ES-I3 (cell line): ENCODE data around the gene MSANTD3.

Source experiments
- H3K36me3 ChIP-seq: 2 replicates; pipeline ENCODE4 v1.6.1; 2013; ENCODE audit warnings: mild to moderate bottlenecking, low read length, control low read depth, moderate library complexity; ENCODE audit not compliant: insufficient read depth
- H3K4me1 ChIP-seq: 2 replicates; pipeline ENCODE4 v1.6.1; 2013; ENCODE audit warnings: mild to moderate bottlenecking, control low read depth, low read length; ENCODE audit not compliant: insufficient read depth
- H3K9ac ChIP-seq: 2 replicates; pipeline ENCODE4 v1.6.1; 2013; ENCODE audit warnings: low read depth, mild to moderate bottlenecking, low read length, moderate library complexity
- H3K9me3 ChIP-seq: 2 replicates; pipeline ENCODE4 v1.6.1; 2013; ENCODE audit warnings: mild to moderate bottlenecking, low read length, moderate library complexity; ENCODE audit not compliant: control insufficient read depth, insufficient read depth

The MSANTD3 gene

DNA sequence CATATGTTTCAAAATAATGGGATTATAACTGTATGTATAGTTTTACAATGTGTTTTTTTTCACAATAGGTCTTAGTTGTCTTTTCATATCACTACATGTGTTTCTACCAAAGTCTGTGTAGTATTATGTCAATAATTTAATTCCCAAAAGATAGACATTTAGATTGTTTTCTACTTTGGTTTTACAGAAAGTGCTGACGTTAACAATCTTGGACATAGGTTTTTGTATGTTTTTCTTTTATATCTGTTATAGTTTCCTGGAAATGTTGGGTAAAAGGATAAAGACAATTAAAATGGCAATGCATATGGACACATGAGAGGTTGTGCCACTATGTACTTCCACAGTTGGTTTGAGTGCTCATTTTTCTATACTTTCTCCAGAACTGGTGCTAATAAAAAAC is 61.2 kb downstream of the MSANTD3 start:
- Histone ChIP-seq H3K4me1 (peaks cover 7% of the 10 kb centered on the region; the same call in 1 of the 2 replicates), H3K9me3 (no peaks in the 10 kb centered on the region), H3K36me3 (no peaks in the 10 kb centered on the region), H3K9ac (no peak overlapping the region)

DNA sequence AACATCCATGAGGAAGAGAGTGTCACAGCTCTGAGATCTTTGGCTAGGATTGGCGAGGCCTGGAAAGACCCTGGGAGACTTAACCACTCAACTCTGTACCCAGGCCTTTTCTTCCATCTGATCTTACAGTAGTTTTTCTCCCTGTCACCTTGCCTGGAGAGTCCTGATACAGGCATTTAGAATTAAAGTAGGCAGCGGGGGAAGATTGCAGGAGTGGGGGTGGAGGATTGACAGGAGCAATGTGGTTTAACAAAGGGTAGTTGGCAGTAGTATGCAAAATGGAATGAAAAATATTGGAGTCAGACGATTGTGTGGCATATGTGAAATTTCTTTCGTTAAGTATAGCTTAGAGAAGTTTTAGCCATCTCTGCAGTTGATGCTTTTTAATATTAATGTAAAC is 62.9 kb downstream of the MSANTD3 start:
- Histone ChIP-seq H3K9ac (no peak overlapping the region), H3K36me3 (no peaks in the 10 kb centered on the region), H3K4me1 (peaks cover 10% of the 10 kb centered on the region; the same call in 1 of the 2 replicates), H3K9me3 (no peaks in the 10 kb centered on the region)

DNA sequence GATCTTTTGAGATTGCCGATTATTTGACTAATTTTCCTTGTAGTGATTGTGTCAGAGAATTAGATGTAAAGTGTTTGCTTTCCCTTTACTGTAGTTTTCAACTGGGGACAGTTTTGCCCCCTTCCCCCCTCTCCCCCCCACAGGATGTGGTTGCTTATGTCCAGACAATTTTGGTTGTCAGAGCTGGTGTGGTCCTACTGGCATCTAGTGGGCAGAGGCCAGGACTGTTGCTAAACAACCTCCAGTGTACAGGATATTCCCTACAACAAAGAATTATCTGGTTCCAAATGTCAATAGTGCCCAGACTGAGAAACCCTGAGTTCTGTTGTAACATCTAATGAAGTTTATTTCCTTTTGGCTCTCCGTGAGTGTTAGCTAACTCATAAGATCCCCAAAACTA is 66.0 kb downstream of the MSANTD3 start:
- Histone ChIP-seq H3K9me3 (no peaks in the 10 kb centered on the region), H3K9ac (no peak overlapping the region), H3K4me1 (peaks cover 16% of the 10 kb centered on the region; the same call in 1 of the 2 replicates), H3K36me3 (no peaks in the 10 kb centered on the region)

DNA sequence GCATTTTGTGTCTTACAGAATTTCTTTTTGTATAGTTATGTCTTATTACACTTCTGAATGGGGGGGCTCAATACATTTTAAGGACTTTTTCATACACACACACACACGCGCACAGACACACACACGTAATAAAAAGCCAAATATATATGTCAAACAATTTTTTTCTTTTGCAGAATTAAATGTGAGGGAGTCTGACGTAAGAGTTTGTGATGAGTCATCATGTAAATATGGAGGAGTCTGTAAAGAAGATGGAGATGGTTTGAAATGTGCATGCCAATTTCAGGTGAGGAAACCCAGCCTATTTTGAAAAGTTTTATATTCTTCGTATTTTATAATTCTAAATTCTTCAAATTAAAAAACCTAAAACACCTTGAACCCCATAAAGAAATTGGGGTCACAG is 71.6 kb downstream of the MSANTD3 start:
- Histone ChIP-seq H3K9me3 (no peaks in the 10 kb centered on the region), H3K36me3 (no peaks in the 10 kb centered on the region), H3K4me1 (peaks cover 14% of the 10 kb centered on the region; the same call in 1 of the 2 replicates)

DNA sequence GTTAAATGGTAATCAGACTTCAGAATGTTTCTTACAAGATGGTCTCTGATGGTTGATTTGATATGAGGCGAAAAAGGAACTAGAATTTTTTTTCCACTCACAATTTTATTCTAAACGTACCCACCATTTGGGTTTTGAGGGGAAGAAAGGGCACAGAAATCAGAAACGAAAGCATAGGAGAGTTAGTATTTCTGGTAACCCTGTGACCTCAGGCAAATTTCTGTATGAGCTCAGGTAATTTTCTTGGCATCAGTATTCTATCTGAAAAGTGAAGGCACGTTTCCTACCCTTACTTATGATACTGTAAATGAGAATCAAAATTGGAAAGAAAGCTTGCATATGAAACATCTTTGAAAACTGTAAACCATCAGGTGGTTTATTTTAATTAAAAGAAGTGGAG is 72.5 kb downstream of the MSANTD3 start:
- H3K4me1 ChIP-seq: peaks cover 11% of the 10 kb centered on the region; the same call in 1 of the 2 replicates
- no peak overlapping the region for H3K9ac ChIP-seq
- H3K9me3 ChIP-seq: no peaks in the 10 kb centered on the region
- H3K36me3 ChIP-seq: no peaks in the 10 kb centered on the region

More for the DNA sequence above, 71.6 kb downstream of the MSANTD3 start:
- no peak overlapping the region for H3K9ac ChIP-seq

DNA sequence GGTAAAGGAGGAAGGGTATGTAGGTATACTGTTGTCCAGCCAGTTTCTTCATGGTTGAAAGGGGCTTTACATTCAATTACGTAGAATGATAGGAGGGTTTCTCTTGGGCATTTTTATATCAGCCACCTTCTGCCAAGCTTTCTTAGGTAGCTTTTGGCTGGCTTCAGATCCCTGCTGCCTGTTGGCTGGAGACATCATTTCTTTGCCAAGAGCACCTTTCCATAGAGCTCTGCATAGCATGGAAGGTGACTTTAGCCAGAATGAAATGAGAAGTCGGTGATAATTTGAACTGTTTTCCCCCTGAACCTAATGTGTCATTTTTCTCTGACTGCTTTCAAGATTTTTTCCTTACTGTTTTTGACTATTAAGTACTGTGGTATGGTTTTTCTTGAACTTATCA is 72.9 kb downstream of the MSANTD3 start:
- H3K36me3 ChIP-seq: no peaks in the 10 kb centered on the region
- no peaks in the 10 kb centered on the region for H3K9me3 ChIP-seq
- no peak overlapping the region for H3K9ac ChIP-seq
- peaks cover 11% of the 10 kb centered on the region; the same call in 1 of the 2 replicates for H3K4me1 ChIP-seq
